Epithelial cell of proximal tubule (primary cell): ENCODE results near the gene PLEKHA4. TPM values are rescaled to one million over a fixed set of nuclear protein-coding genes. Genes with fewer than 3 reads are reported as not detected.

ENCODE experiments used
- DNase-seq: peaks from one replicate; pipeline ENCODE4 v3.0.0-alpha.2; 2011; ENCODE audit warnings: low read depth
- H3K4me3 ChIP-seq: 2 replicates; pipeline ENCODE4 v1.5.1; 2011; ENCODE audit warnings: low read depth, mild to moderate bottlenecking, low read length
- CTCF ChIP-seq: conservative IDR thresholded peaks from 2 replicates; pipeline ENCODE4 v1.5.1; 2012; ENCODE audit warnings: low read depth, mild to moderate bottlenecking, low read length
- total RNA-seq: library from RNA; depleted of rRNA; stranded (reverse); fragments of >200 nt; gene quantifications from 2 replicates; pipeline ENCODE4 v1.2.3, GENCODE V29; 2015

PLEKHA4 gene
- total RNA-seq, 1 donor from 2014 or later = 5.0 TPM

- no peak for DNase-seq
- TF ChIP-seq CTCF = no peak
- no peak overlapping the region for H3K4me3 ChIP-seq
Measured at GRCh38 chr19:48866692-48867091, 1.7 kb downstream of the PLEKHA4 start.

- no peak for DNase-seq
- H3K4me3 ChIP-seq = no peak overlapping the region
- TF ChIP-seq CTCF = no peak
Measured at GRCh38 chr19:48862827-48863226, 5.6 kb downstream of the PLEKHA4 start.

- H3K4me3 ChIP-seq = no peak overlapping the region
- no peak for DNase-seq
- no peak for TF ChIP-seq CTCF
Measured at GRCh38 chr19:48861313-48861712, 7.1 kb downstream of the PLEKHA4 start.

- TF ChIP-seq CTCF = no peak
- DNase-seq = no peak
- H3K4me3 ChIP-seq = no peak overlapping the region
Measured at GRCh38 chr19:48859711-48860572, 8.5 kb downstream of the PLEKHA4 start.

- DNase-seq = no peak
- H3K4me3 ChIP-seq = no peak overlapping the region
- no peak for TF ChIP-seq CTCF
Measured at GRCh38 chr19:48858984-48859710, 9.3 kb downstream of the PLEKHA4 start.

- H3K4me3 ChIP-seq = no peak overlapping the region
- DNase-seq = no peak
- TF ChIP-seq CTCF = no peak
Measured at GRCh38 chr19:48856921-48857320, 11.5 kb downstream of the PLEKHA4 start.
